Gastrocnemius medialis (tissue), 4 donors: ENCODE results near the gene NDC1. TPM values are rescaled to one million over a fixed set of nuclear protein-coding genes. Genes with fewer than 3 reads are reported as not detected.

Source experiments
- ATAC-seq, 2 donors: fragments of 150-250 bp; one replicate each; pipeline ENCODE4 v1.9.1; 2016
- DNase-seq, 2 donors: peaks; one replicate each; pipeline ENCODE4 v3.0.0-alpha.2; 2019
- H3K27ac ChIP-seq, 4 donors: fragments of 200-600 bp; sonication (generic); 1 replicate in 1 of 4; 2 replicates in 3 of 4; pipeline ENCODE4 v1.5.1; 2016 to 2018; ENCODE audit warnings: mild to moderate bottlenecking in 2 of 4, moderate library complexity in 1 of 4
- H3K27me3 ChIP-seq, 3 donors: fragments of 200-600 bp; sonication (generic) in 2 of 3; 1 replicate in 1 of 3; 2 replicates in 2 of 3; pipeline versions ENCODE4 v1.5.1 to v1.6.0; 2016 to 2019; ENCODE audit warnings: mild to moderate bottlenecking in 1 of 3, moderate library complexity in 1 of 3
- H3K36me3 ChIP-seq, 2 donors: fragments of 200-600 bp; sonication (generic) in 1 of 2; one replicate each; pipeline ENCODE4 v1.5.1; 2017 to 2018
- H3K4me1 ChIP-seq, 2 donors: fragments of 200-600 bp; sonication (generic) in 1 of 2; one replicate each; pipeline ENCODE4 v1.5.1; 2016 to 2017; ENCODE audit warnings: mild to moderate bottlenecking in 2 of 2
- H3K4me3 ChIP-seq, 4 donors: fragments of 200-600 bp; sonication (generic) in 3 of 4; 1 replicate in 1 of 4; 2 replicates in 3 of 4; pipeline ENCODE4 v1.5.1; 2016 to 2019; ENCODE audit warnings: mild to moderate bottlenecking in 2 of 4
- H3K9me3 ChIP-seq, 3 donors: fragments of 200-600 bp; sonication (generic) in 2 of 3; 1 replicate in 1 of 3; 2 replicates in 2 of 3; pipeline ENCODE4 v1.5.1; 2016 to 2019
- CTCF ChIP-seq, 5 experiments: fragments of 450-650 bp in 3 of 5; fragments of 200-600 bp in 2 of 5; sonication (generic) in 2 of 5; IDR thresholded peaks in 4 of 5; conservative IDR thresholded peaks in 1 of 5; 1 replicate in 4 of 5; 2 replicates in 1 of 5; pipeline ENCODE4 v1.5.1; 2016 to 2019; ENCODE audit warnings: antibody characterized with exemption in 5 of 5, mild to moderate bottlenecking in 3 of 5, moderate library complexity in 3 of 5
- POLR2A ChIP-seq, 2 donors: fragments of 450-650 bp; IDR thresholded peaks; one replicate each; pipeline ENCODE4 v1.6.1; 2017; ENCODE audit warnings: antibody characterized with exemption in 2 of 2, mild to moderate bottlenecking in 2 of 2, moderate library complexity in 2 of 2
- in situ Hi-C, 4 donors: fragments of 200-750 bp; cut with MboI; loops; one replicate each; pipeline versions ENCODE4 v1.15.0 to v1.8.0; 2017; ENCODE audit warnings: low sequenced_read_pairs in 4 of 4
- intact Hi-C: fragments of 100-400 bp; cut with DNase I; formaldehyde crosslinking; loops from one replicate; pipeline ENCODE4 v1.15.1; 2023; ENCODE audit warnings: low total_unique reads
- total RNA-seq, 4 donors: library from RNA; depleted of rRNA; stranded (reverse); fragments of >200 nt; gene quantifications; one replicate each; pipeline versions ENCODE4 v1.1.0 to v1.2.3, GENCODE V29; 2016

The NDC1 gene
- total RNA-seq, 4 donors from 2014 or later: 7.6 to 27.0 (median 9.5) TPM

GRCh38 chr1:53734650-53735211 is 103.4 kb downstream of the NDC1 start:
- DNase-seq (no peak), ATAC-seq (no peak)
- Histone ChIP-seq H3K9me3 (no peaks in the 10 kb centered on the region), H3K4me1 (peaks cover 10 to 14% of the 10 kb centered on the region in 2 donors), H3K27me3 (peaks cover 10 to 33% (median 18%) of the 10 kb centered on the region in 3 donors), H3K36me3 (no peaks in the 10 kb centered on the region), H3K4me3 (no peak overlapping the region), H3K27ac (no peak overlapping the region)
- no peak for TF ChIP-seq CTCF (IDR thresholded peaks at IDR 0.05 in 4 of 5, conservative IDR thresholded peaks at IDR 0.05 in 1 of 5)
- TF ChIP-seq POLR2A (IDR thresholded peaks at IDR 0.05): no peak
- intact Hi-C loops (no loop called here), in situ Hi-C loops (no loop called here)

DNA sequence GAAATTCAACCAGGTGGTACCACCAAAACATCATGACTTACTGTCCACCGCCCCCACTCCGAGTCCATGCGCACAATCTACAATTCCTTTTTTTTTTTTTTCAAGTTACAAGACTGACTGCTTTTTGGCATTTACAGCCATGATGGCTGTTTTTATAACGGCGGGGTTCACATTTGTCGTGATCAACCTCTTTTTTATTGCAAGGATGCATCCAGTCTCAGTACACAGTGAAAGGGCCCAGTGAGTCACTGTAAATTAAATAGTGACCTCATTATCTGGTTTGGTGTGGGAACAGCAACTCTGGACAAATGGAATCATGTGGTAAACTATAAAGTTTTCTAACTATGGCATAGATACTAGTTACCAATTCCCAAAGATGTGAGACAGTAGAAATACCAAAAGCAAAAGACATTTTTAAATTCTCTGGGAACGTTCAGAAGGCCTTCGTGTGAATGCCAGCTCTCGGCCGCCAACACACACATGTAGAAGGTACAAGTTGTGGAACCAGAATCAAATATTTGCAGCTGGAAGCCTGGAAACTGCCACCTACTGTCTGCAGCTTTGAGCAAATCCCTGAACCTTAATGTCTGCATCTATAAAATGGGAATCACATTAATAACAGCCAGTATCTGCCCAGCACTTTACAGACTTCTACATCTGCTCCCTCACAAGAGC is 104.0 kb downstream of the NDC1 start:
- Histone ChIP-seq H3K4me3 (no peak overlapping the region), H3K27ac (no peak overlapping the region), H3K4me1 (peaks cover 10% of the 10 kb centered on the region in 2 donors), H3K27me3 (peaks cover 10 to 28% (median 18%) of the 10 kb centered on the region in 3 donors), H3K9me3 (no peaks in the 10 kb centered on the region), H3K36me3 (no peaks in the 10 kb centered on the region)
- TF ChIP-seq POLR2A (IDR thresholded peaks at IDR 0.05): no peak
- DNase-seq: no peak
- intact Hi-C loops (no loop called here), in situ Hi-C loops (no loop called here)
- ATAC-seq: no peak

DNA sequence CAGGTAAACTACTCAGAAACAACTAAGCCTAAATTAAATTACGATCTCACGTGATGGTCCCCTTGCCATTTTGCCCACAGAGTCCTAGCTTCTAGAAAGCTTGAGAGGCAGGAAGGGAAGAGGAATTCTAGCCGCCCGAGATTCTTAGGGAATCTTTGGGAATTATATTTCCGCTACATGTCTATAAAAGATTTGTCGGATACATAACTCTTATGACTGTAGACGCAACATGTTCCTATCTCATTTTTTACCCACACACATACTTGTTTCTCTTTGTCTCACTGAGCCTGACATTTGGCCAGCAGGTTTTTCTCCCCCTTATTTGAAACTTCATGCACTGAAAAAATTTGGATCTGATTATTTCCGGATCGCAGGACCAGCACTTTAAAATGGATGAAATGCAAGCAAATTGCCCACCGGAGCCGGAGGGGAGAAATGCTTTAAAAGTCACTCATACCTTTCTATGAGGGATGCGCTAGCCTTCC is 104.6 kb downstream of the NDC1 start:
- Histone ChIP-seq H3K27ac (no peak overlapping the region), H3K27me3 (peaks cover 7 to 25% (median 14%) of the 10 kb centered on the region in 3 donors), H3K4me1 (peaks cover 7 to 9% of the 10 kb centered on the region in 2 donors), H3K4me3 (no peak overlapping the region), H3K9me3 (no peaks in the 10 kb centered on the region), H3K36me3 (no peaks in the 10 kb centered on the region)
- intact Hi-C loops (no loop called here), in situ Hi-C loops (no loop called here)
- TF ChIP-seq CTCF (IDR thresholded peaks at IDR 0.05 in 4 of 5, conservative IDR thresholded peaks at IDR 0.05 in 1 of 5) (no peak), POLR2A (IDR thresholded peaks at IDR 0.05) (no peak)
- no peak for ATAC-seq
- no peak for DNase-seq

- peaks cover 1 to 3% of the 10 kb centered on the region in 2 donors for H3K4me1 ChIP-seq
- in situ Hi-C loops (no loop called here), intact Hi-C loops (no loop called here)
- H3K4me3 ChIP-seq: no peak overlapping the region
- TF ChIP-seq POLR2A (IDR thresholded peaks at IDR 0.05) (no peak), CTCF (IDR thresholded peaks at IDR 0.05 in 4 of 5, conservative IDR thresholded peaks at IDR 0.05 in 1 of 5) (no peak)
- H3K27me3 ChIP-seq: peaks cover under 1 to 19% (median 8%) of the 10 kb centered on the region in 3 donors
- no peaks in the 10 kb centered on the region for H3K9me3 ChIP-seq
- ATAC-seq: no peak
- H3K36me3 ChIP-seq: no peaks in the 10 kb centered on the region
- DNase-seq: no peak
- no peak overlapping the region for H3K27ac ChIP-seq
These were observed 105.2 kb downstream of the NDC1 start for GRCh38 chr1:53732912-53733317.

DNA sequence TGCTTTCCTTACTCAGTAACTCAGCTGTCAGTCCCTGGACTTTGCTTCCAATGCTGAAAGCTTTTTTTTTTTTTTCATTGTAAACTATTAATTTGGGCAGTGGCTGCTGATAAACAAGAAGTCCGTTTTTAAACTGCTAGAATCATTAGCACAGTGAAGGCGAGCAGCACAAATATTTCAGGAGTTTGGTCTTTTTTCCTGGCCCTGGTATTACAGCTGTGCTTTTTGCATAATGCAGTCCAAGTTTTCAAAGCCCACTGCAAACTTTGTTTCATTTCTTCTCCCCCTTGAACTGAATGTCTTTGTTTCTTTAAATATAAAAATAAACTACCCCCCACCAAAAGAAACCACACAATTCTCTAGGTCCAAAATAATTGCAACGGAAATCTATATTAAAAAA is 105.7 kb downstream of the NDC1 start:
- TF ChIP-seq POLR2A (IDR thresholded peaks at IDR 0.05) (no peak), CTCF (IDR thresholded peaks at IDR 0.05 in 4 of 5, conservative IDR thresholded peaks at IDR 0.05 in 1 of 5) (no peak)
- DNase-seq (no peak), ATAC-seq (no peak)
- Histone ChIP-seq H3K27ac (no peak overlapping the region), H3K27me3 (peaks cover 0 to 16% (median 5%) of the 10 kb centered on the region in 3 donors), H3K4me1 (no peaks in the 10 kb centered on the region), H3K36me3 (no peaks in the 10 kb centered on the region), H3K4me3 (no peak overlapping the region), H3K9me3 (no peaks in the 10 kb centered on the region)
- intact Hi-C loops: no loop called here
- in situ Hi-C loops: no loop called here
